Hematopoietic multipotent progenitor cell treated with erythropoietin and hydrocortisone succinate and interleukin-3 and kit ligand, for 17 days (in vitro differentiated cells): Measurements from ENCODE around the gene UNCX.

Experiments used
- DNase-seq: peaks from one replicate; pipeline ENCODE4 v3.0.0-alpha.2; 2015; ENCODE audit warnings: low spot score

Gene UNCX

DNA sequence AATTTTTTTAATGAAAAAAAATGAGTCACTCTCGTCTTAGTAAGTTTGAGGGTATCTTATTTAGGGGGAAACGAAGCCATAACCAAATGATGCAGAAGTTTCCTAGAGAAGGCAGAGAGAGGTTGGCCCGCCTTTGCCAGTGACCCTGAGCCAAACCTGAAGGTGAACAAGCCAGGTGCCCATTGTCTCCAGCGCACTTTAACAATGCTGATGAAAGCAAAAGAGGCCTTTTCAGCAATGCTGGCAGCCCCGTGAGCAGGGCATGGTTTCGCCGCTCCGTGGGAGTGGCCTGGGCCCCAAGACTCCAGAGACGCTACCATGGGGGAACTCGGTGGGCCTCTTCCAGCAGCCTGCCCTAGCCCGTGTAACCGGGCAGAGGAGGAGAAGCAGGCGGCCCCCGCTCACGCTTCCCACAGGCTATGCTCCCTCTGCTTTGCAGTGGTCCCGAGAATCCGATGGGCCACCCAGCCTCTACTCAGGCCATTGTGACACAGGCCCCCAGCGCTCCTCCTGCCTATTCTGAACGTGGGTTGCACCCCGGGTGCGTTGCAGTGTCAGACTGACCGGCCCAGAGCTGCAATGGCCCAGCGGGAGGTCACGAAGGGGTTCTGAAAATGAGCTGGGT is 14.0 kb upstream of the UNCX start:
- no peak for DNase-seq

DNA sequence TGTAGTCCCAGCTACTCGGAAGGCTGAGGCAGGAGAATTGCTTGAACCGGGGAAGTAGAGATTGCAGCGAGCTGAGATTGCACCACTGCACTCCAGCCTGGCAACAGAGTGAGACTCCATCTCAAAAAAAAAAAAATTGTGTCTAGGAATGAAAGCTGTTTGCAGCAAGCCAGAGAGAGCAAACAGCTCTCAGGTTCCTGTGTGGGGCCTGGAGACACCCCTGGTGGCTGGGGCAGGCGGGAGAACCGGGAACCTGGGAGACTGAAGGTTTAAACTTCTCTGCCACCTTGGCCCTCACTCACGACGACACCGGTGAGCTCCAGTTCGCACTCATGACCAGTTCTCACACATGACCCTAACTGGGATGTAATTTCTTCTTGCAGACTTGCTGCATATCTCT is 13.2 kb upstream of the UNCX start:
- no peak for DNase-seq

DNA sequence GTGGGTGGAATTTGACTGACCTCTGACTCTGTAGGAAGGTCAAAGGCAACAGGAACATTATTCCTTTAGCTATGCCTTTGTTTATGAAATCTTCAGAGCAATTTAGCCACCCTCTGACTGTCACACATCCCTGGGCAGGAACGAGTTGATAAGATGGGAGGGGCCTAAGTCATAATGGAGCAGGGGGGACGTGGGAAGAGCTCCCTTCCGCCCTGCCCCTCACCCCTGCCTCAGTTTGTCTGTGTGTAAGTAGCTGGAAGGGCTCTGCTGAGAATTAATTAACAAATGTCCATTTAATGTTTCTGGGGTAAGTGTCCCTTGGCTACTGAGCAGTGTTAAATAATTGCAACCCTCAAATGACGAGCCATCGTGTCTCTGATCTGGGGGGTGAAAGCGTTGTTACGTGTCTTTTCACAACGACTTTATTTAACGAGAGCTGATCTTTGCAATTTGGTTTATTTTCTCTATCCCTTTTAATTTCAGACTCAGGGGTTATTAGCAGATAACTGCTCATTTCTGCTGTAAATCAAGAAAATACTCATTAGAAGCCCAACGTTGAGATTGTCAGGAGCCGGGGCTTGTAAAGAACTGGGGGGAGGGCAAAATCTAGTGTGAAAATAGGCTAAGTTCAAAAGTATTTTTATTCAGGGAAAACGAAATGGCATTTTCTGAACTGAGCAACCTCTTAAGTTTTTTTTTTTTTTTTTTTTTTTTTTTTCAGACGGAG is 12.5 kb upstream of the UNCX start:
- DNase-seq = no peak

DNA sequence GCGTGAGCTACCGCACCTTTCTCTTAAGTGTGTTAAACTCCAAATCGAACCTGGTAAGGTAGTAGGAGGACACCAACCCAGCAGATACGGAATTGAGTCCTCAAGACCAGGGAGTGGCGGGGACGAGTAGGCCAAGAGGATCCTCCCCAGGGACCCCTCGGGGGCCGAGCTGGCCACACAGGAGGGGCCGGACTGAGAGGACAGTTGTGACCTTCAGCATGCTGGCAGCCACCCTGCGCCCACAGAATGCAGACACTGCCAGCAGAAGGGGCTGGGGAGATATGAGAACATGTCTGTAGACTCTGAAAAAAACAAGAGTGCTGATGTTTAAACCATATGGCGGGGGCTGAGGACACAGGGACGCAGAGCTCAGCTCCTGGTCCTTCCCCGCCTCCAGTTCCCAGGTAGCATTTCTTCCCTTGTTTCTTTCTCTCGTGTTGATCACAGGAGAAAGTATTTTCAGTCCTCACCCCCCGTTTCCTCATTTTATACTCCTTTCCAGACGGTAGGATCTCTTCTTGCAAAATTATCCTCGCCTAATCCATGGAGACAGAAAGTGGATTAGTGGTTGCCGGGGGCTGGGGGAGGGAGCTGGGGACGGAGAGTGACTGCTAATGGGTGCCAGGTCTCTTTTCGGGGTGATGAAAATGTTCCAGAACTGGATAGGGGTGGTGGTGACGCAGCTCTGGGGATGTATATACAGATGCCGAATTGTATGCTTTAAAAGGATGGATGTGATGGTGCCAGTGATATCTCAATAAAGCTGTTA is 11.5 kb upstream of the UNCX start:
- DNase-seq = no peak

DNA sequence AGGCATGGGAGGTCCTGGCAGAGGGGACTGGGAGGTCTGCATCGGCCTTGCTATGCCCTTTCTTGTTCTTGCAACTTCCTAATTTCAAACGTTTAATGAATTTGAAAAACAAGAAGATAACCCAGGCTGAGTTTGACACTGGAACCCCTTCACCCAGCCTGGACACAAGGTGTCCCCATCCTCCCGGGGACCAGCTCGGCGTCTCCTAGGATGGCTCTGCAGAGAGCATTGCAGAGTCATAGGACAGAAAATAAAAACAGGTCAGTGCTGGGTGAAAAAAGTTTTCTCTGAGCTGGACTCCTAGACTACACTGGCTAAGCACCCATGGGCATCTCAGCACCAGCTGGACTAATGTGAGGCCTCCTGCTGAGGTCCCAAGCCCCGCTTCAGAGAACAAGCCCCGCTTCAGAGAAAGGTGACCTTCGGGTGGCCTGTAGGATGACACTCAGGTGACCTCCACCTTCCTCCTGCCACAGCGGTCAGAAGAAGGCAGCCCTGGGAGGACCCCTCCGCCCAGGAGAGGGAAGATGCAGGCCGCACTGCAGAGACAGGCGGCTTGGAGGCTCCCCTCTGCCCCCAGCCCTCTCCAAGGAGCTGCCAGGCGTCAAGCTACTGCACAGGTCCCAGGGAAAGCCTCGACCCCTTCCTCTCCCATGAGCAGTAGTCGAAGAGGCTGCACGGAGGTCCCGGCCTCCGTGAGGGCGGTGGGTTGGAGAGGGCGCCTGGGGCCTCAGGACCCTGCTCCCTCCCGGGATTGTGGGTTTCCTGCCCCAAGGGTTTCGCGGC is 9.3 kb upstream of the UNCX start:
- DNase-seq = no peak

DNA sequence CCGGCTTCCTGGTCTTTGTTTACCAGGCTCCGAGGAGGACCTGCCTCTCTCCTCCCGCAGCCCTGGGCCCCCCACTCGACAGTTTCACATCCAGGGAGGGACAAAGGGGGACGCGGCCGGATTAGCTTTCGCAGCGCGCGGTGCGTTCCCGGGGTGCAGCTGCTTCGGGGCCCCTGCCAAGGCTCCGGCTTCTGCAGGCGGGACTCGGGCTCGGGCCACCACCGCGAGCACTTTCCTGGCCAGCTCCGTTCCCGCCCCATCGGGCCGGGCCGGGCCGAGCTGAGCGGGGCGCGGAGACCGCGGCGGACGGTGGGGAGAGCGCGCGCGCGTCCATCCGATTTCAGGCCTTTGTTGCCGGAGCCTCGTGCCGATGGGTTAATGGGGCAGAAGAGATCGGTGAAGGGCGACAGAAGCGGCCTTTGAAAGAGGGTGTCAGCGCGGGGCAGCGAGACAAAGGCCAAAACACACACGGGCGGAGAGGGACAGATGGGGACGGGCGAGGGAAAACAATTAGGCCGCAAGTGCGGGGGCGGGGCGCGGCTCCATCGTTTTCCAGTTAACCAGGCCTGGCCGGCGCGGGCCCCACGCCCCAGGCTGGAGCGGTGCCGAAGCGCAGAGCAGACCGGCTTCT is 8.5 kb upstream of the UNCX start:
- DNase-seq = no peak

DNA sequence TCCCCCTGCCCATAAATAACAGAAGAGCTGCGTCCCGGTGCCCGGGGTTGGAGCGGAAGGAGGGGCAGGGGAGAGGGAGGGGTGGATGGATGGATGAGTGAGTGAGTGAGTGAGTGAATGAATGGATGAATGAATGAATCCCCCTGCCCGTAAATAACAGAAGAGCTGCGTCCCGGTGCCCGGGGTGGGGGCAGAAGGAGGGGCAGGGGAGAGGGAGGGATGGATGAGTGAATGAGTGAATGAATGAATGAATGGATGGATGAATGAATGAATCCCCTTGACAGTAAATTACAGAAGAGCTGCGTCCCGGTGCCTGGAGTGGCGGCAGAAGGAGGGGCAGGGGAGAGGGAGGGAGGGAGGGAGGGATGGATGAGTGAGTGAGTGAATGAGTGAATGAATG is 7.6 kb upstream of the UNCX start:
- no peak for DNase-seq

DNA sequence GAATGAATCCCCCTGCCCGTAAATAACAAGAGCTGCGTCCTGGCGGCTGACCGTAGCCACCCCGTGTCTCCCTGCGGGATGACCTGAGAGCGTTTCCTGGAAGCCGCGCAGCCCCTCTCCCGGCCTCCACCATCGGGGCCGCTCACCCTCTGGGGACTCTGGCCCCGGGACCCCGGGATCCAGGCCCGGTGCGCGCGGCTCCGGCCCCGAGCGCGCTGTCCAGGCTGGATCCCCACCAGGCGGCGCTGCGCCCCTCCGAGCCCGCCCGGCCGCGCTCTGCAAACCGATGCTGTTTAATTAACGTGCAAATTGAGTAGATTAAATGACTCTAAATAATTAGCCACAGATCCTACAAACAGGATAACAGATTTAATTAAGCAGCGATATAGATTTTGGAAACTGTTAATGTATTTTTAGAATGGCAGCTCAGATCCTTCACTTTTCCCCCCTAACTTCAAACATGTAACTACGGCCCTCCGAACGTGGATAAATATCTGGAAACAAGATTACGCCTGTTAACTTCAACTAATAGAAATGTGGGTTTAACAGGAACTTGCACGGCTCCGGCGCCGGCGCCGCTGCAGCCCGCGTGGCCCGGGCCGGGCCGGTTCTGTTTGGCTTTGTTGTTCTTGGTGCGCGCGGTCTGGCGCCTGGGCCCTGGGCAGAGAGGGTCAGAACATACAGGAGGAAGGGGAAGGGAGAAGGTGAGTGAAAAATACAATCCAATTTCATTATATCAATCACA is 7.1 kb upstream of the UNCX start:
- DNase-seq = peak; percentile 6

DNA sequence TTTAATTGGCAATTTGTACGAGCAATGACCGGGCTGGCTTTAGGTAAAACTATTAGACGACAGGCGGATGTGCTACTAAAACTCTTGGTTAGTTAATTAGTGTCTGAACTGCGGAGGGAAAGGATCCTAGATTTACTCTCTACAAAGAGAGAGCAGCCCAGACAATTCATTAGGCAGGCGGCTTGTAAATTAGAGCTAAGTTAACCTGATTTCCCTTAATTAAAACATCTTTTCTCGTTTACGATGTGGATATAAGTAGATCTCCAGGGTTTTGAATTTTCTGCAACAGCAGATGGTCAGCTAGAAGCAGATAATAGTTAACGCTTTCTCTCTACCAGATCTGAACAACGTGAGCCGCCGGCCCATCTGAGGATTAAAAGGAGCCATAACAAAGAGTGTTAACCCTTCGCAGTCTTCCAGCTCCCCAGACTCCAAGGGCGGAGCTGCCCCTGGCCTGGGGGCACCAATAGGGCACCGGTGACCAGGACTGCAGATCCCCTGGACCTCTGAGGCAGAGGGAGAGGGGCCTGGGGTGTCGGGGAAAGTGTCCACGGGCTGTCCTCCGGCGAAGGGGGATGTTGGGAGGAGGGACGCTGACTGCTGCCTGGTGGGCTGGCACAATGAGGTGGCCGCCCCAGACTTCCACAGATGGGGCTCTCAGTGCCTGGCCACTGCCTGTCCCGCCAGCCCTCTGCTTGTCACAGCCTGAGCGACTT is 6.3 kb upstream of the UNCX start:
- no peak for DNase-seq

DNA sequence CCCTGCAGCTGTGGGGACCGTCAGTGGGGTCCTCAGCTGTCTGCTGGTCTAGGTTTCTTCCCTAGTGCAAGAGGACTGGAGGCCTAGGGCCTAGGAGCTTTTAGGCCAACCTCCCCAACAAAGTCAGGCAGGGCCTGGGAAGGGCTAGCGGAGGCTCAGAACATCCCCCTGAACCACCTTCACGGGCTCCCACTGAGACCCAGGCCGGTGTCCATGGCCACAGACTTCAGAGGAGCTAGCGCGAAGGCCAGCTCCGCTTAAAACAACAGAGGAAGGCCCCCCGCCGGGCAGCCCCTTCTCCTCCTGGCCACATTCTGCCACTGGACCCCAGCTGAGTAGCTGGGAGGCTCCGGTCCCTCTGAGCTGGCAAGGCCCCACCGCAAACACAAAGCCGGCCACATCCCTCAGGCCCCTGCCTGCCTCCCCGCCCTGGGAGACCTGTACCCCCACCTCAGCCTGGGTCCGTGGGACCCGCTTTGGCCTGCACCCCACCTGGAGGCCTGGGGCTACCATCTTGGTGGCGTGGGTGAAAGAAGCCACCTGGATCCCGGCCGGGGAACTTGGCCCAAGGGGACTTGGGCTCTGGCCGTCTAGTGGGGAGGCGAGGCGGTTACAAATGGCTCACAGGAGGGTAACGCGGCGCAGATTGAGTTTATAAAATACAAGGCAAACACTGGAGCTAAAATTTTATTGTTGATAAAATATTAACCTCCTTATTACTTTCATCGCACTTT is 5.4 kb upstream of the UNCX start:
- DNase-seq = no peak

DNA sequence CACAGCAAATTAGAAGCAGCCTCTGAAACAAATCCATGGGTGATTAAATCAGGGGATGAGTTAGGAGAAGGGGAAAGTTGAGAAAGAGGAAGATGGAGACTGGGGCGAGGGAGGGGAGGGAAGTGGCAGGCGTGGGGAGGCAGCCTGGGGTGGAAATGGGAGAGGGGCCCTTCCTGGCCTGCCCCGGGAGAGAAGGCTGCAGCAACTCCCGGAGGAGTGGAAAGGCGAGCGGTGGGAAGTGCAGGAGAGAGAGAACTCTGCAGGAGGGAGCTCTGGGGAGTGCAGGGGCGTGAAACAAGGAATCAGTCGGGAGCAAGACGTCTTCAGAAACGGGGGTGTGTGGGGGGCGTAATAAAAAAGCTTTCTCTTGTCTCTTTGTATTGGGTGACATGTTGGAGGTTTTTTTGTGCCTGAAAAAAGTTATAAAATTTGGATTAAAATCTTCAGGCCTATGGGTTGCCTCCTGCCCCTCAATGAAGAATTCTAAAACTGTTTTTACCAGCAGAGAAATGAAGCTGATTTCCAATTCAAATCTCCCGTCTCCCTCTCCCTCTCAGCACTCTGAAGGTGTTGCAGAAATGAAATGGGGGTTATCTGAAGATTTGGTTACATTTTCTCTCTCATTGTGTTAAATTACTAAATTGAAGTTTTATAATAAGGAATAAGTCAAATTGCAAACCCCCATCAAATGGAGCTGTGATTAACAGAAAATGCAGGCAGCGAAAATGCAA is 4.7 kb upstream of the UNCX start:
- DNase-seq = no peak

DNA sequence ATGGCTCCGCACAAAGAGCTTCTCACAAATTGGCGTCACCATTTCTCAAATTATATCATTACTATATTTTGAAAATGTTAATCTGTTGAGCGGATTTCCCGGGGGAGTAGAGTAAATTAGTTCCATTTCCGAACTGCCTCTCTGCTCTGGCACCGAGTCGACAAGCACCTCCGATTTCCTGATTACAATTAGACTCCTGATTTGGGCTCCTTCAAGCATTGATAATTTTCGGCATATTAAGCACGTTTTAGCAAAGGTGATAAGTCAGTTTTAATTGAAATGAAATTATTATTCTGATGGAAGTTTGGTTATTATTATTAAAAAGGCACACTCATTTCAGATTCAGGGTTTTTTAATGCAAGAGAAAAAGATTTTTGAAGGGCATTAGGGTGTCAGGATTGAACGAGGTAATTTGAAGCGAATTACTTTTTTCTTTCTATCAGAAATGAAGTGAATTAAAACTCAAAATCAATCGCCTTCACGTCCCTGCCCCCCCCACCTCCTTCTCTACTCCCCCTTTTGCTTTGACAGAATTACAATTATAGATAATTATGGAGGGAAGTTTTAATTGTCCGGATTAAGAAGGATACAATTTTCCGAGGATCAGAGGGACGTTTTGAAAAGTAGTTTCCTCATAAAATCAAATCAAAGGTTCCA is 4.0 kb upstream of the UNCX start:
- no peak for DNase-seq

DNA sequence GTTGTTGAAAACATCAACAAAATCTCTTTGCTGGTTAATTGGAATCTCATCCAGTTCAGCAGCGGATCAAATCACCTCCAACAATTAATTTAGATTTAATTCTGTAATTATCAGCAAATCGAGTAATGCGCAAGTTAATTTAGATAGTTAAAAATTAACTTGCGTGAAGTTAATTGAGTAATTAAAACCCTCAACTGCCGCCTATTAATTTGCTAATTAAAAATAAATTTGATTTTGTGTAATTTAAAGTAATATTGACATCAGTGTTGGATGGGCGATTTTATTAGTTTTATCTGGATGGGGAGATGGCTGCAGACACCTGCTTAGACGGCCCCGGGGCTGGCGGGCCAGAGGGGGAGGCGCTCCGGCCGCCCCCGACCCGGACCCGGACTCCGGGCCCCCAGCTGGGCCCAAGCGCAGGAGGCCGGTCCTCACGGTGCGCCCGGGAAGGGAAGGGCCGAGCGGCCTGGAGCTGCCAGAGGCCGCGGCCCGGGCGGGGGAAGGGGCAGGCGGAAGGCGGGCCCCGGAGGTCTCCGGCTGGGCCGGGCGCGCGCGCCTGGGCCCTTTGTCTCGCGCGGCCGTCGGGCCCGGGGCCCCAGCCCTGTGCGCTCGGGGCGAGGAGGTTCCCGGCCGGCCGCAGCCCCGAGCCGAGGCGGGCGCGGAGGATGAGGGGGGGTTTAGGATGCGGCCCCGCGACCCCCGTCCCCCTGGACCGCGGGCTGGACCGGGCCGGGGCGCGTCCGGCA is 3.3 kb upstream of the UNCX start:
- no peak for DNase-seq

DNA sequence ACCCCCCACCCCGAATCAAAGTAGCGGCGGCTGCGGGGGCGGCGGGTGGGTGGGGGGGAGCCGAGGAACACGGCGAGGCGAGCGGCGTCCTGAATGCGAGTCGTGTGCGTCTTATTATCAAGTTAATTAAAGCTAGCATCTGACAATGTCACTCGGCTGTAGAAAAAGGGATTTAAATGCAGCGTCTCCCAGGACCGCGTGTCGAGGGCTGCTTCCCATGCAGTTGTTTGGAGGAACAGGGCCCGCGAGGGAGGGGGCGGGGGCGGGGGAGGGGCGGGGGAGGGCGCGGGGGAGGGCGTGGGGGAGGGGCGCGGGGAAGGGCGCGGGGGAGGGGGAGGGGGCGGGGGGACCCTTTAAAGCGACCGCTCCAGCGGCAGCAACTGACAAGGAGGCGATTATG is 2.7 kb upstream of the UNCX start:
- DNase-seq = no peak

DNA sequence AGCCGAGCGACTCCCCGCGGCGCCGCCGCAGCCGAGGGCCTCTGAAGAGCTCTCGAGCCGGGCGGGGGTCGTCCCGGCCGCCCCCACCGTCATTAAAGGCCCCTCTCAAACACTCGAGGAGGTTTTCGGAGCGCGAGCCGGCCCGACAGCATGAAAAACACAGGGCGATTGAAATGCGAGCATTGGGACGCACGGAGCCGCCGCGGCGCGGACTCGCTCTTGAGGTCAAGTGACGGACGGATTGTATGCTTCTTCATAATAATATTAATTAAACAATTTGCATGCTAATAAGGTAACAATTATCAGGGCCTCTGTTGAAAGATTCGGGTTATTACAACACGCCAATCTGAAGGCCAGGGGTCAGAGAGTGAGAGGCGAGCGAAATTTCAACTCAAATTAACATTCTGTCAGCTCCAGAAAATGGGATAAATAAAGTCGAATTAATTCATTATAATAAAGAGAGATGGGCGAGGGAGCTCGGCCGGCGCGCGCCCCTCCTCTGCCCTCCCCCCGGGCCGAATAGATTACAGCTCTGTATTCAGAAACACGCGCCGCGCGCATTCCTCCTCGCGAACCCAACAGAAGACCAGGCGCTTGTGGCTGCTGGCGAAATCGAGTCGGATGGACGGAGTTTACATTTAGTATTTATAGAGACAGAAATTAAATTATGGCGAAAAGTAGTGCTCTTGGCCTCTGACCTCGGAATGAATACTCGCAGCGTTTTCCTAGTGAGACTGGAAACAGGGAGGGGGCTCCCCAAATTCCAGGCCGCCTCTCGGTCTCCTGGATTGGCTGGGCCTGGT is 2.1 kb upstream of the UNCX start:
- DNase-seq = no peak

DNA sequence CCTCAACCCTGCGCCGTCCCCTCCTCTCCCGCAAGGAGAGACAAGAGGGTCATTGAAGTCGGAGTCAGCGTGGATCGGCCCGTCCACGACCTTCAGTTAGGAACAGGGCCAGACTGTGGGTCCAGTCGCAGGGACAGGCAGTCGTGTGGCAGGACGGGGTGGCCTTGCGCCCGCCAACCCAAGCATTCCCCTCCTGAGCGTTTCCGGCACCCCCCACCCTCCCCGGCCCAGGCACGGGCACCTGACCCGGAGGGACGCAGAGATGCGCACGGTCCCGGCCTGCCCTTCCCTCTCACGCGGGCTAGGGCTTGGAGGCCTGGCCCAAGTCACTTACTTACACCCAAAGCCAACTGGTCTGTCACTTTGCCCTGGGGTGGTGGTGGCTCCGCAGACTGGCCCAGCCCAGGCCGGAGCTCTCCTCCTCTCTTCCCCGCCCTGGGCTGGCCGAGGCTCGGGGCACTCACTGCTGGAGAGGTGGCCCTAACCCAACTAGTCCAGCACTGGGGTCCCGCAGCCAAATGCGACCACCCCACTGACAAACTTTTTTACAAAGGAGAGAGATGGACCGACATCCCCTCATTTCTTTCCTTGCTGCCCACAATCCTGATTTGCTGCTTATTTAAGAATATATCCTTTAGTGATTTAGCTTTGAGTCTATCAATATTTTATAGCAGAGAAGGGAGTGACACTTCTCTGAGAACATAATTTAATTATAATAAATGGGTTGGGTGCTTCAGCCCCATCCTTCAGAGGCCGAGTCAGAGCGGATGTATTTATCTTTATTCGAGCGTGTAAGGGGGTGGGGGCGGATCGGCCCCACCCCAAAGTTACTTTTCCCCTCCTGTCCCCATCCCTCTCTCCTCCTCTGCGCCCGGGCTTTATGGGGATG is 1.2 kb upstream of the UNCX start:
- no peak for DNase-seq
